Uterus (tissue), 4 donors: ENCODE data around the gene TIMM10B. TPM values are rescaled to one million over a fixed set of nuclear protein-coding genes. Genes with fewer than 3 reads are reported as not detected.
A peak's percentile ranks its signal among the peaks of the same experiment; 100 is the strongest.
"Not testable (repeated sequence)": the region's sequence is repeated elsewhere in the genome, so short reads cannot be mapped to it uniquely, and the experiment has no call there.

Experiments
- DNase-seq, 2 donors: peaks; one replicate each; pipeline ENCODE4 v3.0.0-alpha.2; 2019 to 2020
- H3K27ac ChIP-seq, 2 donors: fragments of 200-600 bp; sonication (generic); 1 replicate in 1 of 2; 2 replicates in 1 of 2; pipeline ENCODE4 v1.5.1; 2016 to 2018
- H3K27me3 ChIP-seq, 2 donors: fragments of 200-600 bp; sonication (generic); one replicate each; pipeline ENCODE4 v1.5.1; 2018 to 2019; ENCODE audit warnings: control low read depth in 1 of 2
- H3K36me3 ChIP-seq, 2 donors: fragments of 200-600 bp; sonication (generic); one replicate each; pipeline ENCODE4 v1.5.1; 2019; ENCODE audit warnings: control low read depth in 1 of 2
- H3K4me1 ChIP-seq, 2 donors: fragments of 200-600 bp; sonication (generic); one replicate each; pipeline ENCODE4 v1.5.1; 2018 to 2019; ENCODE audit warnings: control low read depth in 1 of 2
- H3K4me3 ChIP-seq, 2 donors: fragments of 200-600 bp; sonication (generic); 1 replicate in 1 of 2; 2 replicates in 1 of 2; pipeline ENCODE4 v1.5.1; 2018 to 2019; ENCODE audit warnings: mild to moderate bottlenecking in 1 of 2
- H3K9me3 ChIP-seq, 2 donors: fragments of 200-600 bp; sonication (generic); one replicate each; pipeline ENCODE4 v1.5.1; 2019; ENCODE audit warnings: control low read depth in 1 of 2
- CTCF ChIP-seq, 4 experiments: fragments of 200-600 bp in 2 of 4; fragments of 450-650 bp in 2 of 4; sonication (generic) in 2 of 4; IDR thresholded peaks; one replicate each; pipeline ENCODE4 v1.5.1; 2016 to 2019; ENCODE audit warnings: antibody characterized with exemption in 4 of 4, mild to moderate bottlenecking in 2 of 4, moderate library complexity in 1 of 4
- POLR2A ChIP-seq, 2 donors: fragments of 450-650 bp; IDR thresholded peaks; one replicate each; pipeline ENCODE4 v1.6.1; 2016; ENCODE audit warnings: antibody characterized with exemption in 2 of 2, mild to moderate bottlenecking in 1 of 2, moderate library complexity in 1 of 2
- intact Hi-C: fragments of 100-400 bp; cut with DNase I; formaldehyde crosslinking; loops from one replicate; pipeline ENCODE4 v1.15.1; 2023; ENCODE audit warnings: low total_unique reads
- total RNA-seq, 4 donors: library from RNA; depleted of rRNA in 3 of 4; stranded (reverse); fragments of >200 nt in 3 of 4; gene quantifications; one replicate each; pipeline versions ENCODE4 v1.1.0 to v1.2.4, GENCODE V29; 2014 to 2023
- donor health status: DM: yes; HTN: yes; CAD: no.

Gene TIMM10B
- total RNA-seq, 4 donors from 2014 or later: 7.9 to 40.7 (median 28.4) TPM

GRCh38 chr11:6504166-6504565 lies 22.9 kb downstream of the TIMM10B start:
- H3K27ac ChIP-seq: no peak overlapping the region
- intact Hi-C loops: loop anchor here (10.0 kb wide), 1 partner anchor 59 kb away; the partner anchor contains the start of gene HPX
- no peaks in the 10 kb centered on the region for H3K9me3 ChIP-seq

GRCh38 chr11:6505577-6506240 lies 24.4 kb downstream of the TIMM10B start:
- DNase-seq: no peak
- no peak overlapping the region for H3K27ac ChIP-seq

More at GRCh38 chr11:6504166-6504565, 22.9 kb downstream of the TIMM10B start:
- TF ChIP-seq POLR2A (IDR thresholded peaks at IDR 0.05) (no peak), CTCF (IDR thresholded peaks at IDR 0.05) (no peak)
- DNase-seq: no peak
- Histone ChIP-seq H3K4me1 (no peaks in the 10 kb centered on the region), H3K36me3 (no peaks in the 10 kb centered on the region), H3K27me3 (no peaks in the 10 kb centered on the region), H3K4me3 (no peak overlapping the region)

GRCh38 chr11:6516865-6517264 lies 35.6 kb downstream of the TIMM10B start:
- intact Hi-C loops: no loop called here
- Histone ChIP-seq H3K36me3 (no peaks in the 10 kb centered on the region), H3K4me3 (no peak overlapping the region), H3K27ac (no peak overlapping the region), H3K4me1 (no peaks in the 10 kb centered on the region), H3K27me3 (no peaks in the 10 kb centered on the region), H3K9me3 (no peaks in the 10 kb centered on the region)
- no peak for DNase-seq
- TF ChIP-seq CTCF (IDR thresholded peaks at IDR 0.05): no peak
- no peak for TF ChIP-seq POLR2A (IDR thresholded peaks at IDR 0.05)

More at GRCh38 chr11:6505577-6506240, 24.4 kb downstream of the TIMM10B start:
- intact Hi-C loops: loop anchor here (10.0 kb wide), 1 partner anchor 61 kb away; the partner anchor contains the start of gene HPX
- Histone ChIP-seq H3K4me3 (no peak overlapping the region), H3K27me3 (no peaks in the 10 kb centered on the region), H3K9me3 (no peaks in the 10 kb centered on the region), H3K36me3 (no peaks in the 10 kb centered on the region), H3K4me1 (no peaks in the 10 kb centered on the region)
- peak; percentile 53 to 70 (median 64) for TF ChIP-seq CTCF (IDR thresholded peaks at IDR 0.05)
- TF ChIP-seq POLR2A (IDR thresholded peaks at IDR 0.05): no peak

GRCh38 chr11:6520265-6520664 lies 39.0 kb downstream of the TIMM10B start:
- DNase-seq: no peak
- Histone ChIP-seq H3K27ac (no peak overlapping the region), H3K36me3 (no peaks in the 10 kb centered on the region), H3K4me1 (no peaks in the 10 kb centered on the region), H3K4me3 (no peak overlapping the region), H3K9me3 (no peaks in the 10 kb centered on the region), H3K27me3 (no peaks in the 10 kb centered on the region)
- intact Hi-C loops: no loop called here
- TF ChIP-seq POLR2A (IDR thresholded peaks at IDR 0.05) (no peak), CTCF (IDR thresholded peaks at IDR 0.05) (no peak)

GRCh38 chr11:6521946-6522345 lies 40.6 kb downstream of the TIMM10B start:
- H3K27me3 ChIP-seq, DNase-seq, H3K9me3 ChIP-seq, H3K27ac ChIP-seq, H3K4me3 ChIP-seq, H3K4me1 ChIP-seq, H3K36me3 ChIP-seq, intact Hi-C loops: not testable (repeated sequence)
